ENCODE results near the gene SLC45A2. TPM values are rescaled to one million over a fixed set of nuclear protein-coding genes. Genes with fewer than 3 reads are reported as not detected.

Gene SLC45A2
- total and polyA plus RNA-seq, 9 of the 15 experiments (the other 6 are each of a cell fraction or from before 2014, with no cell fraction given) = 0.03 to 0.29 (median 0.14) TPM; not detected in 4

GRCh38 chr5:34020726-34021125, 36.2 kb upstream of the SLC45A2 start (continued):
- TF ChIP-seq ZNF280A (IDR thresholded peaks at IDR 0.05; ENCODE audit: low read depth, partially characterized antibody) = no peak
- no peak for TF ChIP-seq NCOA6 (IDR thresholded peaks at IDR 0.05)
- no peak for TF ChIP-seq NKRF (IDR thresholded peaks at IDR 0.05; ENCODE audit: borderline replicate concordance)
- TF ChIP-seq ZNF699 (CRISPR knock-in tag; IDR thresholded peaks at IDR 0.05; ENCODE audit: insufficient replicate concordance) = no peak
- TF ChIP-seq RBM14 (IDR thresholded peaks at IDR 0.05; ENCODE audit: borderline replicate concordance, insufficient read depth, low read depth, low read length) = no peak
- TF ChIP-seq MEF2A (IDR thresholded peaks at IDR 0.05; ENCODE audit: control insufficient read depth, low read depth, low read length) = no peak
- TF ChIP-seq ZNF583 (CRISPR knock-in tag; IDR thresholded peaks at IDR 0.05) = no peak

- H3K4me3 ChIP-seq = no peak overlapping the region
- ChIA-PET POLR2A (interaction anchor here (1.0 to 1.7 kb wide), 2 partner anchors 9 to 11 kb away, joined by 4 to 6 read pairs; partner anchors contain the start of gene AMACR), CTCF (ENCODE audit: low intra/inter-chr PET ratio) (no interaction called here)
- H3K9me1 ChIP-seq (ENCODE audit: control insufficient read depth, insufficient read depth, low read length) = no peaks in the 10 kb centered on the region
- H3K9ac ChIP-seq (ENCODE audit: insufficient read depth in 1 of 2, low read depth in 2 of 2, low read length in 2 of 2) = no peak overlapping the region
- no peaks in the 10 kb centered on the region for H4K20me1 ChIP-seq (replicated peaks; ENCODE audit: control insufficient read depth, insufficient read depth, low read length)
- H2AFZ ChIP-seq (ENCODE audit: low read depth, low read length) = no peak overlapping the region
- TF ChIP-seq TCF3 (CRISPR knock-in tag; IDR thresholded peaks at IDR 0.05) (no peak), ATF1 (CRISPR knock-in tag; IDR thresholded peaks at IDR 0.05) (no peak), ATF1 (tag; IDR thresholded peaks at IDR 0.05) (no peak), MEF2A (IDR thresholded peaks at IDR 0.05; ENCODE audit: control insufficient read depth, low read depth, low read length) (no peak)
- H3K79me2 ChIP-seq (ENCODE audit: control insufficient read depth, insufficient read depth, low read length) = no peaks in the 10 kb centered on the region
- in situ Hi-C loops (cut with MboI) (no loop called here), intact Hi-C loops (cut with micrococcal nuclease) (no loop called here)
- no peaks in the 10 kb centered on the region for H3K27me3 ChIP-seq (ENCODE audit: control insufficient read depth in 2 of 2, insufficient read depth in 2 of 2, low read length in 2 of 2)
- FAIRE-seq = no peak
- no peak for ATAC-seq
- no peak overlapping the region for H3K27ac ChIP-seq (ENCODE audit: extremely low read depth, low read depth, low read length)
- BruUV-seq (replicated peaks) = no TSS peak
- 0% methylated on average over 2 of the region's 2 CpGs for WGBS (ENCODE audit: insufficient coverage, low coverage, missing lambda C conversion rate)
- no peaks in the 10 kb centered on the region for H3K9me3 ChIP-seq (replicated peaks; ENCODE audit: control insufficient read depth, insufficient read depth, low read depth, low read length)
- no peaks in the 10 kb centered on the region for H3K36me3 ChIP-seq (ENCODE audit: control insufficient read depth, insufficient read depth, low read length)
- DNase-seq (ENCODE audit: extremely low read depth in 1 of 4, low spot score in 3 of 4) = no peak
- H3K4me2 ChIP-seq (ENCODE audit: insufficient read depth, low read length) = no peak overlapping the region
- H3K4me1 ChIP-seq (replicated peaks in 1 of 2; ENCODE audit: control insufficient read depth in 2 of 2, insufficient read depth in 2 of 2, low read length in 2 of 2) = no peaks in the 10 kb centered on the region
Observed at GRCh38 chr5:34017254-34017653, 32.8 kb upstream of the SLC45A2 start.

Data from K562 (cell line).